ENCODE results near the gene TGFB3.

DNA sequence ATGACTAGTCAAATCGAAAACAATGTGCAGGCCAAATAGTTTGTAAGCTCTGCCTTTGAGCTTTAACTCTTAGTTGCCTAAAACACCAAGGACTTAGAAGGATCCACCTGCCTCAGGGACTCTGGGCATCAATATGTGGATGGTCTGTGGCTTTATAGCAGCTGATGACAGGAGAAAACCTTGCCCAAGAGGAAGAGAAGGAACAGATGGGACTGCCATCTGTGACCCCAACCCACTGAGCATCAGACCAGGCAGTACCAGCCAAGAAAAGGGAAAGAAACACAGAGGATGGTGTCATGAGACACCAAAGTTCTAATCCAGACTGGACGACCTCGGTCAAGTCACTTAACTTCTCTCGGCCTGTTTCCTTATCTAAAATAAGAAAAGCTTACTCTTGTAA lies 12.7 kb downstream of the TGFB3 start:
- TF ChIP-seq, protein P1, sequence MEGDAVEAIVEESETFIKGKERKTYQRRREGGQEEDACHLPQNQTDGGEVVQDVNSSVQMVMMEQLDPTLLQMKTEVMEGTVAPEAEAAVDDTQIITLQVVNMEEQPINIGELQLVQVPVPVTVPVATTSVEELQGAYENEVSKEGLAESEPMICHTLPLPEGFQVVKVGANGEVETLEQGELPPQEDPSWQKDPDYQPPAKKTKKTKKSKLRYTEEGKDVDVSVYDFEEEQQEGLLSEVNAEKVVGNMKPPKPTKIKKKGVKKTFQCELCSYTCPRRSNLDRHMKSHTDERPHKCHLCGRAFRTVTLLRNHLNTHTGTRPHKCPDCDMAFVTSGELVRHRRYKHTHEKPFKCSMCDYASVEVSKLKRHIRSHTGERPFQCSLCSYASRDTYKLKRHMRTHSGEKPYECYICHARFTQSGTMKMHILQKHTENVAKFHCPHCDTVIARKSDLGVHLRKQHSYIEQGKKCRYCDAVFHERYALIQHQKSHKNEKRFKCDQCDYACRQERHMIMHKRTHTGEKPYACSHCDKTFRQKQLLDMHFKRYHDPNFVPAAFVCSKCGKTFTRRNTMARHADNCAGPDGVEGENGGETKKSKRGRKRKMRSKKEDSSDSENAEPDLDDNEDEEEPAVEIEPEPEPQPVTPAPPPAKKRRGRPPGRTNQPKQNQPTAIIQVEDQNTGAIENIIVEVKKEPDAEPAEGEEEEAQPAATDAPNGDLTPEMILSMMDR (IDR thresholded peaks at IDR 0.05) = no peak
- no peak for TF ChIP-seq POLR2A (IDR thresholded peaks at IDR 0.05)

Data from uterus (tissue), 2 donors.